Measurements from ENCODE around the gene HADH. TPM values are rescaled to one million over a fixed set of nuclear protein-coding genes. Genes with fewer than 3 reads are reported as not detected.
A peak's percentile ranks its signal among the peaks of the same experiment; 100 is the strongest.
"Not testable (repeated sequence)": the region's sequence is repeated elsewhere in the genome, so short reads cannot be mapped to it uniquely, and the experiment has no call there.

Gene HADH
- 10 to 100 TPM; 67.9 to 83.8 (median 78.1) TPM for polyA plus RNA-seq (ENCODE audit: insufficient read depth in 1 of 5, insufficient read length in 5 of 5, low replicate concordance in 1 of 5)
- long read RNA-seq, donor 1, full-length matches to known transcripts, result 29 of 46 reads
- long read RNA-seq, donor 1, partial matches to known transcripts, result 17 of 46 reads
- long read RNA-seq, donor 1, other reads (novel, unspliced or antisense), result 0 of 46 reads
- long read RNA-seq, donor 2, full-length matches to known transcripts, result 23 of 23 reads
- long read RNA-seq, donor 2, partial matches to known transcripts, result 0 of 23 reads
- long read RNA-seq, donor 2, other reads (novel, unspliced or antisense), result 0 of 23 reads
- long read RNA-seq, donor 3, full-length matches to known transcripts, result 26 of 26 reads
- long read RNA-seq, donor 3, partial matches to known transcripts, result 0 of 26 reads
- long read RNA-seq, donor 3, other reads (novel, unspliced or antisense), result 0 of 26 reads
- long read RNA-seq, donor 4, full-length matches to known transcripts, result 14 of 14 reads
- long read RNA-seq, donor 4, partial matches to known transcripts, result 0 of 14 reads
- long read RNA-seq, donor 4, other reads (novel, unspliced or antisense), result 0 of 14 reads
- long read RNA-seq, donor 5, full-length matches to known transcripts, result 32 of 44 reads
- long read RNA-seq, donor 5, partial matches to known transcripts, result 12 of 44 reads
- long read RNA-seq, donor 5, other reads (novel, unspliced or antisense), result 0 of 44 reads
- long read RNA-seq, donor 6, transcript HADH-201 (8 exons, 1,912 nt), result major isoform, 25 of 28 reads
- long read RNA-seq, donor 6, partial matches to known transcripts, result 0 of 28 reads
- long read RNA-seq, donor 6, other reads (novel, unspliced or antisense), result 0 of 28 reads
- long read RNA-seq, donor 7, full-length matches to known transcripts, result 14 of 14 reads
- long read RNA-seq, donor 7, partial matches to known transcripts, result 0 of 14 reads
- long read RNA-seq, donor 7, other reads (novel, unspliced or antisense), result 0 of 14 reads
- long read RNA-seq, donor 8, full-length matches to known transcripts, result 8 of 8 reads
- long read RNA-seq, donor 8, partial matches to known transcripts, result 0 of 8 reads
- long read RNA-seq, donor 8, other reads (novel, unspliced or antisense), result 0 of 8 reads

DNA sequence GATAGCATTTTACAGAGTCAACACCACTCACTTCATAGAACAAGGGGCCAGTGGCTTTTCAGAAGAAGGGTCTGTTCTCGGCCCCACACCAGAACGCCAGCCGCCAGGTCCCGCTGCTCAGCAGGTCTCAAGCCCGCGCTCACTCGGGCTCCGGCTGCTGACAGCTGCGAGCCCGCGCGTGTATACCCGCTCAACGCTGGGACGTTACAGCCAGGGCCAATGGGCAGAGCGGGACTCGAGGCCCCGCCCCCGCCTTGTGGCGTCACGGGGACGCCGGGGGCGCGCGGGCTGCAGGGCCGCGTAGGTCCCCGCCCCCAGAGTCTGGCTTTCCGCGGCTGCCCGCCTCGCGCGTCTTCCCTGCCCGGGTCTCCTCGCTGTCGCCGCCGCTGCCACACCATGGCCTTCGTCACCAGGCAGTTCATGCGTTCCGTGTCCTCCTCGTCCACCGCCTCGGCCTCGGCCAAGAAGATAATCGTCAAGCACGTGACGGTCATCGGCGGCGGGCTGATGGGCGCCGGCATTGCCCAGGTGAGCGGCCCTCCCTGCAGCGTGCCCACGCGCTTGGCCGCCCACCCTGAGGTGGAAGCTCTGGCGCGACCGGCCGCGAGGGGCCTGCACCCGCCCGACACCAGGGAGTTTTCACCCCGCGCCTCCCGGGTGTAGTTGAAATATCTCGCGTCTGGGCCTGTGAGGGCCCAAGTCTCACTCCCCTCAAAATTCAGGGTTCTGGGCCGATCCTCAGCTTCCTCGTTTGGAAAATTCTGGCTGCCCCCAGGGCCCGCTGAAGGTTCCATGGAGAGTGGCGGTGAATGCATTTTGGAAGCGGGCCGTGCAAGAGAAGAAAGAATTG is at the start of gene HADH:
TSS of gene HADH (plus strand) at position 353 of the 850 bp plus-strand sequence. CDS start at position 397, 44 bp downstream.
- peak; percentile 95 to 97 for DNase-seq

DNA sequence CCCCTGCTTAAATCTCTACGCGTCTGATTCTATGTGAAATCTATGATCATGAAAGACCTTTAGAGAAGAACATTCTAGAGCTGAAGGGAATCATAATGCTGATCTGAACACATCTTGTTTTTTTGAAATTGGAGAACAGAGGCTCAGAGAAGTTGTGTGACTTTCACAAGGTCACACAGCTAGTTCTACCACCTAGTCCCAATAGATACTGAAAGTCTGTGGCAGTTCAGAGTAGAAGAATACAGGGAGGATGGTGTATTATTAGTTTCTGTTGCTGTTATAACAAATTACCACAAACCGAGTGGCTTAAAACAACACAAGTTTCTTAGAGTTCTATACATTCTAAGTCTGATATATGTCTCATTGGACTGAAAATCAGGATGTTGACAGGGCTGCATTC is 43.9 kb upstream of the HADH start:
- DNase-seq, result no peak

DNA sequence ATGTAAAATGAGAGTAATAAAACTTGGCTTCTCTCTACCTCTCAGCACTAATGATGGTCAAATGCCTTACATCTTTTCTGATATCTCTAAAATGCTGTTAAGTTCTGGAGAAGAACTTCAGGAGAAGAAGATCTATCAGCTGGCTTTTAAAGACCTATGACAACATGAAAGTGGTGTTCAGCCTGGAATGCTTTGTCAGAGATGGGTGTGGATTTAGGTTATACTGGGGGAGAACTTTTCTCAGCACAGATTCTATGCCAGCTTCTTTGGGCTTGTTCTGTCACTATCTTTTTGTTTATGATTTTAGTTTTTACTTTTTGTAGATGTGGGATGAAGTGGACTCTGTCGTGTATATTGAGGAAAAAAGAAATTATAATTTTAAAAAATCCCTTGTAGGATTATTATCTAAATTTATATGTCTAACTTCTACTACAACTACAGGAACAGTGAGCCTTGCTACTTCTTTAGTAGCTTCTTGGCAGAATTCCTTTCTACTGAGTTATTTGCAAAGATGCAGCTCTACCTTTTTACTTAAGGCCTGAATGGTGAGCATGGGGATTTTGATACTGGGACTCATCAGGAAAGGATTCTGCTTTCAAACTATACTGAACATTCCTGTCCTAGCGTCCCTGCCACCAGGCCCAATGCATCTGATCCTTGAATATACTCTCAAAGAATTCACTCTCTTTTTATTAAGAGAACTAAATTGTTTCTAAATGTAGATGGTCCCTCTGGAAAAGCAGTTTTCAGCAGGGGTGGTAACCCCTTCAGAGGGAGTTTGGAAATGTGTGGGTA is 38.7 kb upstream of the HADH start:
- no peak for DNase-seq

DNA sequence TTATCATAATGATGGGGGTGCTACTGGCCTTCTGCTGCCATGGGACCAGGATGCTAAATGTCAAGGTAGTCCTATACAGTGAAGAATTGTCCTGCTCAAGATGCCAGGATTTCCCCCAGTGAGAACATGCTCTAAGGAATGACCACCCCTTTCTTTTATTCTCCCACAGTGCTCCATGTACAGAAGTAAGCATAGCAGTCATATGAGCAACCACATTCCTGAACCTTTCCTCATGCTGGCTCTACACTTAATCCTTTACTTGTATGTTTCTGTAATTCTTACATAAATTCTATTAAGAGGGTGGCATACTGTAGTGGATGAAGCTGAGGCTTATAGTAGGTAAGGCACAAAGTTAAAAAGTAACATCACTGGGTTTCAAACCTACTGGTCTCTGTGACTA is 38.1 kb upstream of the HADH start:
- DNase-seq, result no peak

DNA sequence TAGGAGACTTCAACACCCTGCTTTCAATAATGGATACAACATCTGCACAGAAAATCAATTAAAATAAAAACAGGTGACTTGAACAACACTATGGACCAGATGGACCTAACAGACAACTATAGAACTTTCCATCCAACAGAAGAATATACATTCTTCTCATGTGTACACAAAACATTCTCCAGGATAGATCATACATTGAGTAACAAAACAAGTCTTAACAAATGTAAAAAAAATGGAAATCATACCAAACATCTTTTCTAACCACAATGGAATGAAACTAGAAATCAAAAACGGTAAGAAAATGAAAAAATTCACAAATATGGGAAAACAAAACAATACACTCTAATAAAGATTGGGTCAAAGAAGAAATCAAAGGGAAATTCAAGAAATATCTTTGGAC is 33.7 kb upstream of the HADH start:
- DNase-seq, result no peak

DNA sequence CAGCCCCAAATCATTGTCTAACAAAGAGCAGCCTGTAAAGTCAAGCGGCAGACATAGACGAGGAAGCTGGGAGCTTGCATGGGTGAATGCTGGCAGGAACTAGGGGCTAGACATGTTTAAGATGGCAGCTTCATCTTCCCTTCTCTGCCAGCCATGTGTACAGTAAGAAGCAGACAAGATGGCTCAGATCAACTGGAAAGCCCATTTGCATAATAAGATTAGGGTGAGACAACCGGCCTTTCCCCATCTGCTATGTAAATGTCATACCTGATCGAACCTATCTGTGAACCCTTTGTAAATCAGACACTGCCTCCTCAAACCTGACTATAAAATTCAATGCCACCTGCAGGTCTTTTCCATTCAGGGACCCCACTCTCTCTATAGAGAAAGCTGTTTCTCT is 22.8 kb upstream of the HADH start:
- DNase-seq, result no peak

DNA sequence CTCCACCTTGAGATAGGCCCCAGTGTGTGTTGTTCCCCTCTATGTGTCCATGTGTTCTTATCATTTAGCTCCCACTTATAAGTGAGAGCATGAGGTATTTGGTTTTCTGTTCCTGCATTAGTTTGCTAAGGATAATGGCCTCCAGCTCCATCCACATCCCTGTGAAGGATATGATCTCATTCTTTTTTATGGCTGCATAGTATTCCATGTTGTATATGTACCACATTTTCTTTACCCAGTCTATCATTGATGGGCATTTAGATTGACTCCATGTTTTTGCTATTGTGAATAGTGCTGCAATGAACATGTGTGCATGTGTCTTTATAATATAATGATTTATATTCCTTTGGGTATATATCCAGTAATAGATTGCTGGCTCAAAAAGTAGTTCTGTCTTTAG is 22.2 kb upstream of the HADH start:
- DNase-seq, result not testable (repeated sequence)

DNA sequence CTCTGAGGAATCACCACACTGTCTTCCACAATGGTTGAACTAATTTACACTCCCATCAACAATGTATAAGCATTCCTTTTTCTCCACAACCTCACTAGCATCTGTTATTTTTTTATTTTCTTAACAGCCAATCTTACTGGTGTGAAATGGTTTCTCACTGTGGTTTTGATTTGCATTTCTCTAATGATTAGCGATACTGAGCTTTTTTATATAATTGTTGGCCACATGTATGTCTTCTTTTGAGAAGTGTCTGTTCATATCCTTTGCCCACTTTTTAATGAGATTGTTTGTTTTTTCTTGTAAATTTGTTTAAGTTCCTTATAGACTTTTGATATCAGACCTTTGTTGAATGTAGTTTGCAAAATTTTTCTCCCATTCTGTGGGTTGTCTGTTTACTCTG is 21.8 kb upstream of the HADH start:
- DNase-seq, result not testable (repeated sequence)

DNA sequence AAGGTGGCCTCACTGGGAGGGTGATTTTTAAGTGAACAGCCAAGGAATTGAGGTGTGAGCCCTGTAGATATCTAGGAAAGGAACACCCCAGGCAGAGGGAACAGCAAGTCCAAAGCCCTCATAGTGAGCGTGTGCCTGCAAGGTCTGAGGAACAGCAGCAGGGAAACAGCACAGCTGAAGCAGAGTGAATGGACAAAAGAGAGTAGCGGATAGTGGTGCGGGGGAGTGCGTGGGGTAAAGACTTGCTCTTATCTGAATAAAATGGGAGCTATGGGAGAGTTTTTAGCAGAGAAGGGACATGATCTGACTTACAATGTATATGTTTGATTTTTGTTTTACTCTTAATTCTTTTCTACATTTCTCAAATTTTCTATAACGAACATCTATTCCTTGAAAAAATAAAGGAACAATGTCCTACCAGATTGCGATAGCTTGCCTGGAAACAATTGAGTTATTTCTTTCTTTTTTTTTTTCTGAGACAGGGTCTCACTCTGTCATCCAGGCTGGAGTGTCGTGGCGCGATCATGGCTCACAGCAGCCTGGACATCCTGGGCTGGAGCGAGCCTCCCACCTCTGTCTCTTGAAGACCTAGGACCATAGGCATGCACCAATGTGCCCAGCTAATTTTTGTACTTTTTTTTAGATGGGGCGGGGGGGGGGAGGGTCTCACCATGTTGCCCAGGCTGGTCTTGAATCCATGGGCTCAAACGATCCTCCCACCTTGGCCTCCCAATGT is 19.5 kb upstream of the HADH start:
- no peak for DNase-seq

DNA sequence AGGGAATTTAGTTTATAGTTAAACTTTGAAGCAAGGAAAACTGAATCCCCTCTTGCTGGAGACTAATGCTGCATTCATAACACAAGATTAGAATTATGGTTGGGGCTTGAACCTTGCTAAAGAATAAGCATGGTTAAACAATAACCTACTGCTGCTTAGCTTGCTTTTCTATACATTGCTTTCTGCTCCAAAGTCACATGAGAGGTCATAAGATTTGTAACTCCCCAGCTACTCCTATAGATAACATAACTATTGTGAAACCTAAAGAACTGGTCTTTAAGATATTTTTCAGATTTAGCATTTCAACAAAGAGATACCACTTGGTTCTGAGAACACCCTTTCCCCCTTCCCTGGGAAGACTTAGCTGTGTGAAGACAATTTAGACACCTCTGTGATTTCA is 17.1 kb upstream of the HADH start:
- DNase-seq, result no peak

DNA sequence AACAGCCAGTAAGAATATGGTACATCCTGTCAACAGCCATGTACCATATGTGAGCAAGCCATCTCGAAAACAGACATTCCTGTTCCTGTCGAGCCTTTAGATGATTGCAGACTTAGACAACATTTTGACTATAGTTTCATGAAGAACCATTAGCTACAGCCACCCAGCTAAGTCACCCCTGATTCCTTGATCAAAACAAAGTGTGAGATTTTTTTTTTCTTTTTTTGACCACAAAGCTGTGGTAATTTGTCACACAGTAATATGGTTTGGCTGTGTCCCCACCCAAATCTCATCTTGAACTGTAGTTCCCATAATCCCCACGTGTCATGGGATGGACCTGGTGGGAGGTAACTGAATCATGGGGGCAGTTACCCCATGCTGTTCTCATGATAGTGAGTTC is 15.2 kb upstream of the HADH start:
- no peak for DNase-seq

DNA sequence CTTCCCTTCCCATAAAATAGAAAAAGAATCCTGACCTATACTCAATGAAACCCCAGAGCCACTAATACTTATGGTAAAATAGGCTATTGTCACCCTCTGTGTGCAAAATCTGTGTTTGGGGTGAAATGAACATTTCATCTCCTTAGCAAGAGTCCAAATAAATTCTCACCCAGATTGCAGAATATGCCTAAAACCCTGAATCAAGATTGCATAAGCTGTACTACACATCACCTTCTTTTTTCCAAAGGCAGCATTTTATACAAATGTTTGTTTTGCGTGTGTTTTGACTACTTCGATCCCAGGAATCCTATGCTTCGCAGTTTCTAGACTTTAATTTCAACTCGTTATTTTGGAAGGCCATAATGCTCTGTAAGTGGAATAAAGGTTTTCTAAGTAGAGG is 12.2 kb upstream of the HADH start:
- no peak for DNase-seq

DNA sequence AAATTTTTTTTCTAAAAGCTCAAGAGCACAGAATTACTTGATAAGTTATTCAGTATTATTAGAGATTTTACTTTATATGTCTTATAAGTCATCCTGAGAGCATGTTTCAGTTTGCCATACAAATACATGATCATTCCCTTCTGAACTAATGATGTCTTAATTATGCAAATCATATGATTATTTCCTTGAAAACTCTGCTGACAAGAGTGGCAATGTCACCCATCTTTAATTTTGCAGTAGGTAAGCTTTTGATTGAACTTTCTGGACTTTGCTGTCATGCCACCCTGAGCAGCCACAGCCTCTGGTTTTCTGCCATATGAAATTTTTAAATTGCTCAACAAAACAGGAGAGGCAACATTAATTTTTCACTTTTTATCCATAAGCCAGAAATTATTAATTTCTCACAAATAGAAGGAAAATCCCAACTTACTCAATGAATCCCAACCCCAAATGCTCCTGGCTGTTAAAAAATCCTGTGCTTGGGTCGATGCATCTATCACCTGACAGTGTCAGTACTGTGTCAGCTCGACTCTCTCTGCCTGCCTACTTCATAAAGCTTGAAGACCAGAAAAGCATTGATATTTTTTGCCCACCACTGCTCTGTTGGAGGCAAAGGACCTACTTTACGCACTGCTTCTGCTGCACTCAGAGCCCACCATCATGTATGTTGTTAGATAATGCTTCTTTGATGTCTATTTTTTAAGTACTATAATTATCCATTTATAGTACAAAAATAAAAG is 11.6 kb upstream of the HADH start:
- no peak for DNase-seq

DNA sequence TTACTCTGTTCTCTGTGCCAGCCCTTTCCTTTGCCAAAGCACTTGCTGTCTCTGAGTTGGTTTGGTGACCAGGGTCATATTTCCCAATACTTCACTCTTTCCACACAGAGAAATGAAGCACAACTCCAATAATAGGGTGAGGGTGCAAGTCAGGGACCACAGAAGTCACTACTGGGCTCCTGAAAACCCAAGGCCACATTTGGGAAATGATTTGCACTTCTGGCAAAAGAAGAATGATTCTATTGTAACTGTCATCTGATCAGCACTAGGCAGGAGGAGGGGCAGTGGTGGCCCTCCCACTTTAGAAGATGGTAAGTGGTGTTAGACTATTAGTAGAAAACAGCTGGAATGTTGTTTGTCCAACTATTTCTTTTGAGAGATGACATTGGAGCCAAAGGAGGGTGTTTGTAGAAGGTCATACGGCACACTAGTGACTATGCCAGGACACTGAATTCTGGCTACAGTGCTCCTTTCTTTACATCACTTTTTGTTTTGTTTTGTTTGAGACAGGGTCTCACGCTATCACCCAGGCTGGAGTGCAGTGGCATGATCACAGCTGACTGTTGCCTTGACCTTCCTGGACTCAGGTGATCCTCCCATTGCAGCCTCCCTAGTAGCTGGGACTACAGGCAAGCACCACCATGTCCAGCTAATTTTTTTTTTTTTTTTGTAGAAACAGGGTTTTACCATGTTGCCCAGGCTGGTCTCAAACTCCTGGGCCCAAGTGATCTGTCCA is 10.8 kb upstream of the HADH start:
- DNase-seq, result no peak

DNA sequence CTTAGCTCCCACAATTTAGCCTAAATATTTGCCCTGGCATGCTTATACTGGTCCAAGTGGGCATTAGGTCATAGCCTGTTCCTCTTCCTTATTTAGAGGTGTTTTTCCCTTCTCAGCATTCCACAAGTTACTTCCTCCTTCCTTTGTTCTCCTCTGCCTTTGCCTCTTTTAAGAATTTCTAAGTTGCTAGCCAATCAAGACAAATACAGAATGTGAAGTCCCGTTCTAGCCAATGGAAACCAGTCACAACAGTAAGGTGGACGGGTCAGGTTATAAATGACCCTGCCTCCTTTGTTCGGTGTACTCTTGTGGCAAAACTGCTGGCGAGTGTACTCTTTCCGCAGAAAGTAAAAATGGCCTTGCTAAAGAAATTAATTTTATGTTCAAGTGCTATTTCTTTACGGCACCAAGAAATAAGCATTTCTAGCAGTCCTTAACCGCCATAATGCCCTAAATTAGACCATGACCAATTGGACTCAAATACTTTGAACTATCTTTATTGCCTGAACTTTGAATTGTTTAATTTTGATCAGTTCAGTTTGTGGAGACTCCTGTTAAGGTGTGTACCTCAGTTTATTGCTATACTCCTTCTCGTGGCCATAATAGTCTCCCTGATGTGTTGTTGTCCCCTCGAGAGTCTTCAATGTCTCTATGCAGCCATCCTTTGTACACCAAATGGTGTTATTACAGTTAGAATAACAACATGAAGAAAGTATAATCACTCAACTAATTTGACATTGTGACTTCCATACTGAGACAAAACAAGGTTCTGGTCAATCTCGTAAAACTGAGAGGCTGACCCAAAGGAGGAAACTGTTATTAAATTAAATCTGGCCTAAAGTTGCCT is 1.6 kb upstream of the HADH start:
- no peak for DNase-seq

DNA sequence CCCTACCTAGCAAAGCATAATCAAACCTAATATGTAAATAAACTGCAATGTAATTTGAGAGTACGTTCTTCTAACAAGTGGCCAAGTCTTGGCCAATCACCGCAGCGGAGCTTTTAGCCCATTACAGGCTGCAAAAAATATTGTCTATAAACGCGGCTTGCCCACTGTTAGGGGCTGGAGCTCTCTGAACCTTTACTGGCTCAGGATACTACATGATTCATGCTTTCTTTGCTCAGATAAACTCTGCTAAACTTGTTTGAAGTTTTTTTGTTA is 990 bp upstream of the HADH start:
- DNase-seq, result no peak

DNA sequence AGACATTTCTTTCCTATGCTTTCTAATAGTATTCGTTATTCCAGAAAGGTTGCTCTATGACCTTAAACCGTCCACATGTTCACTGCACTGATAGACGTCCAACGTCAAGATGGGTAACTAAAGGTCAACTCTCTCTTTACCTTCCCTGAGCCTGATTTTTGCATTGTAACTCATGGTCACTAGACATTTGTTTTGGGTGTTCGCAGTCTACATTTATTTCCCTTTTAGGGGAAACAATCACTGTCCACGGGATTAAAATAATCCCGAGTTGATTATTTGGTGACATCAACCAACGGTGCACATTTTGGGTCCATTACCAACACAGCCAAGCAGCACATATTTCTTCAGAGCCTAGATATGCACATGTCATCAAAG is 540 bp upstream of the HADH start:
- DNase-seq, result no peak

All from right lung (tissue), 10 donors.